ENCODE measurements around the gene PKNOX1.
"Not testable (repeated sequence)": the region's sequence is repeated elsewhere in the genome, so short reads cannot be mapped to it uniquely, and the experiment has no call there.

PKNOX1 gene

GRCh38 chr21:42986125-42986783 lies 11.9 kb downstream of the PKNOX1 start:
- DNase-seq (ENCODE audit: low read depth), result no peak

- no peak for DNase-seq (ENCODE audit: low read depth)
Observed at GRCh38 chr21:42988236-42988965, 14.0 kb downstream of the PKNOX1 start.

GRCh38 chr21:42989370-42989769 lies 15.0 kb downstream of the PKNOX1 start:
- not testable (repeated sequence) for DNase-seq (ENCODE audit: low read depth)

- no peak for DNase-seq (ENCODE audit: low read depth)
Observed at GRCh38 chr21:42989816-42990650, 15.7 kb downstream of the PKNOX1 start.

- DNase-seq (ENCODE audit: low read depth), result no peak
Observed at GRCh38 chr21:42991992-42992740, 17.8 kb downstream of the PKNOX1 start.

GRCh38 chr21:42993051-42993712 lies 18.8 kb downstream of the PKNOX1 start:
- no peak for DNase-seq (ENCODE audit: low read depth)

GRCh38 chr21:42997053-42997452 lies 22.7 kb downstream of the PKNOX1 start:
- no peak for DNase-seq (ENCODE audit: low read depth)

- not testable (repeated sequence) for DNase-seq (ENCODE audit: low read depth)
Observed at GRCh38 chr21:42997983-42998382, 23.6 kb downstream of the PKNOX1 start.

GRCh38 chr21:42999152-42999551 lies 24.8 kb downstream of the PKNOX1 start:
- DNase-seq (ENCODE audit: low read depth), result not testable (repeated sequence)

- not testable (repeated sequence) for DNase-seq (ENCODE audit: low read depth)
Observed at GRCh38 chr21:43000041-43000440, 25.7 kb downstream of the PKNOX1 start.

GRCh38 chr21:43001316-43001715 lies 27.0 kb downstream of the PKNOX1 start:
- no peak for DNase-seq (ENCODE audit: low read depth)

- no peak for DNase-seq (ENCODE audit: low read depth)
Observed at GRCh38 chr21:43004926-43005325, 30.6 kb downstream of the PKNOX1 start.

GRCh38 chr21:43005635-43006034 lies 31.3 kb downstream of the PKNOX1 start:
- no peak for DNase-seq (ENCODE audit: low read depth)

GRCh38 chr21:43006051-43006873 lies 31.9 kb downstream of the PKNOX1 start:
- not testable (repeated sequence) for DNase-seq (ENCODE audit: low read depth)

- no peak for DNase-seq (ENCODE audit: low read depth)
Observed at GRCh38 chr21:43006874-43007208, 32.5 kb downstream of the PKNOX1 start.

GRCh38 chr21:43012596-43012995 lies 38.2 kb downstream of the PKNOX1 start:
- no peak for DNase-seq (ENCODE audit: low read depth)

- DNase-seq (ENCODE audit: low read depth), result no peak
Observed at GRCh38 chr21:43015906-43016540, 41.7 kb downstream of the PKNOX1 start.

- no peak for DNase-seq (ENCODE audit: low read depth)
Observed at GRCh38 chr21:43016728-43017127, 42.4 kb downstream of the PKNOX1 start.

GRCh38 chr21:43018519-43018918 lies 44.2 kb downstream of the PKNOX1 start:
- no peak for DNase-seq (ENCODE audit: low read depth)

- no peak for DNase-seq (ENCODE audit: low read depth)
Observed at GRCh38 chr21:43020177-43020576, 45.8 kb downstream of the PKNOX1 start.
